GM19438 (cell line): Measurements from ENCODE around the gene ABHD17A.
A peak's percentile ranks its signal among the peaks of the same experiment; 100 is the strongest.
"Not testable (repeated sequence)": the region's sequence is repeated elsewhere in the genome, so short reads cannot be mapped to it uniquely, and the experiment has no call there.

Experiments used
- ATAC-seq: cut with Tn5 transposase; IDR thresholded peaks from one replicate; pipeline ENCODE4 v1.9.1; 2021; ENCODE audit warnings: low read depth; ENCODE audit not compliant: unreplicated experiment

ABHD17A gene

DNA sequence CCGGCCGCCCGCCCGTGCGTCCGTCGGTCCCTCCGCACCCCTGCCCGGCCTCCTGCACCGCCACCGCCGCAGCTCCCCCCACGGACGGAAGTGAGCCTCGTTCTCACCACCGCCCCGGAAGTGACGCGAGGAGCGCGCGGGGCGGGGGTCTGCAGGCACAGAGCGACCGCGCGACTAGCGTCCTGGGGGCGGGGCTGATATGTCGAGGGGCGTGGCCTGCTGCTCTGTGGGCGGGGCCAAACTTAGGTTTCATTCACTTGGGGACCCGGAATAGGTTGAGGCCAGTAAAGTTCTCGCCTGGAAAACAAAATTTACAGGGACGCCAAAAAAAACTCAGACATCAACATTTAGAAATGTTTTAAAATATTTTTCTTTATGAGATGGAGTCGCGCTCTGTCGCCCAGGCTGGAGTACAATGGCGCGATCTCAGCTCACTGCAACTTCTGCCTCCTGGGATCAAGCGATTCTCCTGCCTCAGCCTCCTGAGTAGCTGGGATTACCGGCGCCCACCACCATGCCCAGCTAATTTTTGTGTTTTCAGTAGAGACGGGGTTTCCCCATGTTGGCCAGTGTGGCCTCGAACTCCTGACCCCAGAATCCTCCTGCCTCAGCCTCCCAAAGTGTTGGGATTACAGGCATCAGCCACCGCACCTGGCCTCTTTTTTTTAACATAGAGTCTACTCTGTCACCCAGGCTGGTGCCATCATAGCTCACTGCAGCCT lies at the start of gene ABHD17A:
ABHD17A (minus strand) TSS at position 99 of the 722 bp plus-strand sequence. CDS start 3,930 bp downstream, outside the sequence.
- ATAC-seq = not testable (repeated sequence)

DNA sequence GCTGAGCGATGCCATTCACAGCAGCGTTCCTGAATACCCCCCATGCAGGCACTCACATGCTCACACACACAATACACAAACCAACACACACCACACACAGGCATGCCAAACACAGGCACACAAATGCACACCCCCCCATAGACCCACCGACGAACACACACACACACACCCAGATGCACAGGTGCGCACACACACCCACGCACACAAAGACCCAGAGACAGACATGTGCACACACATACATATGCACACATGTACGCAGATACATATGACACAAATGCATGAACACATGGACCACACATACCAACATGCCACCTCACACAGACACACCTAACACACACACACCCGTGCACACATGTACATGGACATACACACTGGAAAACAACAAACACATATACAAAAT lies 48.6 kb upstream of the ABHD17A start:
- no peak for ATAC-seq

- no peak for ATAC-seq
These were observed 47.9 kb upstream of the ABHD17A start for GRCh38 chr19:1933244-1933643.

DNA sequence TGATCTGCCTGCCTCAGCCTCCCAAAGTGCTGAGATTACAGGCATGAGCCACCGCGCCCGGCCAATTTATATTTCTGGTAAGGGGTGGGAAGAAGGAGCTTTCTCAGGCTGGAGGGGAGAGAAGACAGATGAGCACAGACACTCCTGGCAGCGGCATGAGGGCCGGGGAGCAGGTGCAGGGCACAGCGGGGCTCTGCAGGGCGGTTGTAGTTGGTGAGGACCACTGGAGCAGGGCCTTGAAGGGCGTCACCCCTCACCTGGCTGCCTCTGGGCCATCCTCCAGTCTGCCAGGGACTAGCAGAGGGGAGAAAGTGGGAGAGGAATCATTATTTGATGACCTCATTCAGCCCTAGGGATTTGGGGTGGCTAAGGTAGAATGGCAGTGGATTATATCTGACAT lies 47.1 kb upstream of the ABHD17A start:
- no peak for ATAC-seq

GRCh38 chr19:1931445-1931844 lies 46.1 kb upstream of the ABHD17A start:
- no peak for ATAC-seq

GRCh38 chr19:1929021-1929742 lies 43.9 kb upstream of the ABHD17A start:
- ATAC-seq = peak; percentile 61

- ATAC-seq = no peak
These were observed 40.2 kb upstream of the ABHD17A start for GRCh38 chr19:1925544-1925943.

DNA sequence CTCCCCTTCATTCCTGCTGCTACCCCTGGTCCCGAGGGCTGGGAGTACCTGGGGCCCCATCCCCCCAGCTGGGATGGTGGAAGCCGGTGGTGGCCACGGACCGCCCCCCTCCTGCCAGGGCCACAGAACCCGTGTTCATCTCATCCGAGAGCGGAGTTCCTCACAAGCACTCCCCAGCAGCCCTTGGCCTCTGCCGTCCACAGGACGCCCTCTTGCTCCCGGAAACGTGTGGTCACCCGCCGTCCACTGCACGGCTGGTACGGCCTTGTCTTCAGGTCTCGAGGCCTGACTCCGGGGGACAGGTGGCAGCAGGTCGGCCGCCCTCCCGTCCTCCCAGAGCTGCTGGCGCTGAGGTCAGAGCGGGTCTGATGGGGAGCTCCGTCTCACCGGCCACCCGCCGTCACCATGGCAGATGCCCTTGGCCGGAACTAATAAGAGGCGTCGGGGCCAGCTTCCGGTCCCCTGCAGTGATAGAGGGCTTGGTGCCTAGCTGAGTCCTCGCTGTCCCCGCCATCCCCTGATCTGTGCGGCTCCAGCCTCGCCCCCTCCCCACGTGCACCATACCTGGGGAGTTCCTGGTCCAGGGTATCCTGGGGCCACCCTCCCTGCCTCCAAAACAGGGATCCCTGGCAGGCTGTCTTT lies 39.1 kb upstream of the ABHD17A start:
- no peak for ATAC-seq

- no peak for ATAC-seq
These were observed 38.0 kb upstream of the ABHD17A start for GRCh38 chr19:1923319-1923718.

DNA sequence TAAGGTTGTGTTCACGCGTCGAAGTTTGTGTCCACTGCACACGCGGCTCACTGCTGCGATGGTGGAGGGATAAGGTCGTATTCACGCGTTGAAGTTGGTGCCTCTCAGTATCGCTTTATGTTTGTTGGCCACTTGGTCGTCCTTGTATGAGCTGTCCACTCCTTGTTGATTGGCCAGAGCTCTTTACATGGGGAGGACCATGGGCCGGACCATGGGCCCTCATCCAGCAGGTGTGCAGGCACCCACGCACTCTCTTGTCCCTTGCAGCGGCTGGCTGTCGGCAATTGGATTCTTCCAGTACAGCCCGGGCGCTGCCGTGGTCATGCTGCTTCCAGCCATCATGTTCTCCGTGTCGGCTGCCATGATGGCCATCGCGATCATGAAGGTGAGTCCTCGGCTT lies 37.5 kb upstream of the ABHD17A start:
- no peak for ATAC-seq

- ATAC-seq = no peak
These were observed 36.5 kb upstream of the ABHD17A start for GRCh38 chr19:1921825-1922224.

GRCh38 chr19:1921326-1921725 lies 36.0 kb upstream of the ABHD17A start:
- no peak for ATAC-seq

DNA sequence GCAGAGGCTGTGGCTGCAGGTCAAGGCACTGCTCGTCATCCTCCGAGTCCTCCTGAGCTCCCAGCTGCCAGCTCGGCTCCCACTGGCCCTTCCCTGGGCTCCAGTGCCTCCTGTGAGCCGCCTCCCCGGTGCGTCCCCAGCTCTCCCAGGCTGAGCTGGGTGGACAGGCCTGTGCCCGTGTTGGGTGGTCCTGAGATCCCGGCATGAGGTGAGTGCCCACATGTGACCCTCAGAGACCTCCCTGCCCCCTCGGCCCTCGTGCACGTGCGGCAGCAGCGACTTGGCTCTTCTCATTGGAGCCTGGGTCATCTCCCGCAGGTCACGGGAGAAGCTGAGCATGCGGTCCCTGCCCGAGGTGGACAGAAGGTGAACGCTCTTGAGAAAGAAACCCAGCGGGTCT lies 35.3 kb upstream of the ABHD17A start:
- no peak for ATAC-seq

GRCh38 chr19:1918975-1919374 lies 33.7 kb upstream of the ABHD17A start:
- ATAC-seq = no peak

GRCh38 chr19:1917926-1918325 lies 32.6 kb upstream of the ABHD17A start:
- no peak for ATAC-seq

DNA sequence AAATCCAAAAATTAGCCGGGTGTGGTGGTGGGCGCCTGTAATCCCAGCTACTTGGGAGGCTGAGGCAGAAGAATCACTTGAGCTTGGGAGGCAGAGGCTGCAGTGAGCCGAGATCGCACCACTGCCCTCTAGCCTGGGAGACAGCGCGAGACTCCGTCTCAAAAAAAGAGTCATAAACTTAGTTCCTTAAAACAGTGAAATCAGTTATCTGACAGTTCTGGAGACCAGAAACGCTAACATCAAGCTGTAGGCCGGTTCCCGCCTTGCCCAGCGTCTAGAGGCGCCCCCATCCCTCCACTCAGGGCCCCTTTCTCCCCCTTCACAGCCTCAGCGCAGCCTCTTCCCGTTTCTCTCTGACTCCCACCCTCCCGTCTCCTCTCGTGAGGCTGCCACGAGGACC lies 31.9 kb upstream of the ABHD17A start:
- ATAC-seq = no peak

DNA sequence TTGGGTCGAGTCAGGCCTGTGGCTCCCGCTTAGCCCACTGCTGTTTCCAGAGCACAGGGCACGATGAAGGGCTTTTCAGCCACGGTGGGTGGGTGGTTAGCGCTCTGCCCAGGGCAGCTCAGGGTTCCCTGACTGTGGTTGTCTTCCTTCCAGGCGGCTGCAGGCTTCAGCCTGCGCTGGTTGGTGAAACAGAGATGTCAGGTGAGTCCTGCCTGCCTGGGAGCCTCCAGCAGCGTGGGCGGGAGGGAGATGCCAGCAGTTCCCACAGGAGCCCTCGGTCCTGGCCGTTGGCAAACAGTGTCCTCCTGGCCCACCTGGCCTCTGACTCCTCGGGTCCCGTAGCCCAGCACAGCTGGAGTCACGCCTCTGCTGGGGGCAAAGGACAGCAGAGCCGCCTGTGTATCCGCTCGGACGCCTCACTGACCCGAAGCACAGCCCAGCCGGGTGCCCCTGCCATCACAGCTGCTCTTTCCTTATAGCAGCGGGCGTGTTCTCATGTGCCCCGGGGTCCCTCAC lies 29.6 kb upstream of the ABHD17A start:
- ATAC-seq = no peak

DNA sequence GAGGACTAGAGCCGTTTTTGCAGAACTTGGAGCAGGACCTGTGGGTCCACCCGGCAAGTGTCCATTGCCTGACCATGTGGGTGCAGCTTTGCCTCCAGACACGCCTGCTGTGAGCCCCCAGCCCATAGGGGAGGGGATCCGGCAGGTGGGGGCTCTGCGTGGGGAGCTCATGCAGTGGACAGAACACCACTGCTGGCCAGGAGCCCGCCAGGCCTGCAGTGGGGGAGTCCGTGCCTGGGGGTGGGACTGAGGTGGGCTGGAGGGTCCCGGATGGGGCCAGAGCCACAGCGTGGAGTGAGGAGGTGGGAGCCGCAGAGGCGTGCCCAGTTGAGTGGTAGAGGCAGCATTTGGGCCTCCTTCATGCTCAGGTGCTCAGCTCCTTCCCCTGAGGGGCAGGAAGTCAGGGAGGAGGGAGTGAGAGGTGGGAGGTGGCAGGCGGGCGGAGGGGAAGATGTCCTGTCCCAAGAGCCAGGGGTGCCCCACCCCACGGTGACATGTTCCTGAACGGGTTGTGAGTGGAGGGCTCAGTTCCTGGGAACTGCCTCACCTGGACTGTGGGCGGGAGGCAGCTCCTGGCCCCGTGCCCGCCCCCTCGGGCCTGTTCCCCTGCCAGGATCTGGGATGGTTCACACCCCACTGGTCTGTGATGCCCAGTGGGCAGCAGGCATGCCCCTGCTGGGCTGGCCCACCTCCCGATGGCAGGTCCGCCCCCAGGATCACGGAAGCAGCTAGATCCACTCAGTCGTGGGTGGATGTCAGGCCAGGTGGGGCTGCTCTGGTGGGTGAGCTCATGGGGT lies 28.7 kb upstream of the ABHD17A start:
- ATAC-seq = no peak

DNA sequence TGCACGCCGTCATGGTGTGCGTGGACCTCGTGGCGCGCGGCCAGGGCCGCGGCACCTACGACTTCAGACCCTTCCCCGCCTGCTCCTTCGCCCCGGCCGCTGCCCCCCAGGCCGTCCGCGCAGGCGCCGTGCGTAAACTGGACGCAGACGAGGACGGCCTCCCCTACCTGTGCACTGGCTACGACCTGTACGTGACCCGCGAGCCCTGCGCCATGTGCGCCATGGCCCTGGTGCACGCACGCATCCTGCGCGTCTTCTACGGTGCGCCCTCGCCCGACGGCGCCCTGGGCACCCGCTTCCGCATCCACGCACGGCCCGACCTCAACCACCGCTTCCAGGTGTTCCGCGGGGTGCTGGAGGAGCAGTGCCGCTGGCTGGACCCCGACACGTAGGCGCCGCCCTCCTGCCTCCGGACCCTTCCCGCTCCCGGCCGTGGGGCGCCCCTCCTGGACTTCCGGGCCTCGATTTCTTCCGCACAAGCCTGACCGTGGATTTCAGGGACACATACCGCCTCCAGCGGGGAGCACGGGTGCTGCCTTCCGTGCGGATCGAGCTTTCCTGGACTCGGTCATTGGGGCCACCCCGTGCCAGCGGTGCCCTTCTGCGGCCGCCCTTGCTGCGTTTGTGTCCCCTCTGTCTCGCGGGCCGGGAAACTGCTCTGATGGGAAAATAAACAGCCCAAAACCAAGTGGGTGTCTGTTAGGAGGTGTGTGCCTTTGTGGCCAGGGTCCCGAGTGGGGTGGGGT lies 27.6 kb upstream of the ABHD17A start:
- no peak for ATAC-seq

- no peak for ATAC-seq
These were observed 26.7 kb upstream of the ABHD17A start for GRCh38 chr19:1911995-1912394.
